Ecto neural progenitor cell (in vitro differentiated cells): Measurements from ENCODE around the gene MAGEA10.
"Not testable (repeated sequence)": the region's sequence is repeated elsewhere in the genome, so short reads cannot be mapped to it uniquely, and the experiment has no call there.

Experiments
- DNase-seq: peaks from one replicate; pipeline ENCODE4 v3.0.0-alpha.2; 2018; ENCODE audit warnings: low spot score

The MAGEA10 gene

GRCh38 chrX:152138388-152138784 lies at the start of gene MAGEA10:
TSS of gene MAGEA10 (minus strand) at chrX:152138577. CDS start at chrX:152135620, 2,957 bp downstream.
- no peak for DNase-seq

GRCh38 chrX:152177497-152178269 lies 39.3 kb upstream of the MAGEA10 start:
- DNase-seq: no peak

GRCh38 chrX:152177052-152177451 lies 38.7 kb upstream of the MAGEA10 start:
- no peak for DNase-seq

- DNase-seq: not testable (repeated sequence)
Measured at GRCh38 chrX:152175892-152176291, 37.5 kb upstream of the MAGEA10 start.

- DNase-seq: not testable (repeated sequence)
Measured at GRCh38 chrX:152173923-152174322, 35.5 kb upstream of the MAGEA10 start.

GRCh38 chrX:152170621-152171020 lies 32.2 kb upstream of the MAGEA10 start:
- no peak for DNase-seq

- no peak for DNase-seq
Measured at GRCh38 chrX:152165033-152165743, 26.8 kb upstream of the MAGEA10 start.

GRCh38 chrX:152157042-152157441 lies 18.7 kb upstream of the MAGEA10 start:
- no peak for DNase-seq

GRCh38 chrX:152155766-152156310 lies 17.5 kb upstream of the MAGEA10 start:
- no peak for DNase-seq

GRCh38 chrX:152154050-152154449 lies 15.7 kb upstream of the MAGEA10 start:
- DNase-seq: no peak

GRCh38 chrX:152151256-152151655 lies 12.9 kb upstream of the MAGEA10 start:
- no peak for DNase-seq

GRCh38 chrX:152149648-152150047 lies 11.3 kb upstream of the MAGEA10 start:
- no peak for DNase-seq

- DNase-seq: no peak
Measured at GRCh38 chrX:152139589-152139988, 1.2 kb upstream of the MAGEA10 start.

GRCh38 chrX:152137771-152138387 lies 498 bp downstream of the MAGEA10 start:
- no peak for DNase-seq

GRCh38 chrX:152136312-152136711 lies 2.1 kb downstream of the MAGEA10 start:
- no peak for DNase-seq

GRCh38 chrX:152131525-152131924 lies 6.9 kb downstream of the MAGEA10 start:
- DNase-seq: no peak

GRCh38 chrX:152129069-152129844 lies 9.1 kb downstream of the MAGEA10 start:
- not testable (repeated sequence) for DNase-seq

GRCh38 chrX:152117305-152117704 lies 21.1 kb downstream of the MAGEA10 start:
- no peak for DNase-seq

GRCh38 chrX:152108527-152108926 lies 29.9 kb downstream of the MAGEA10 start:
- no peak for DNase-seq

- DNase-seq: no peak
Measured at GRCh38 chrX:152103866-152104265, 34.5 kb downstream of the MAGEA10 start.

GRCh38 chrX:152086141-152086540 lies 52.2 kb downstream of the MAGEA10 start:
- no peak for DNase-seq
